Ascending aorta (tissue), 1 donor: ENCODE data around the gene IL18BP. TPM values are rescaled to one million over a fixed set of nuclear protein-coding genes. Genes with fewer than 3 reads are reported as not detected.

Experiments
- total RNA-seq: library from RNA; depleted of rRNA; stranded (reverse); fragments of >200 nt; gene quantifications from one replicate; pipeline ENCODE4 v1.1.0, GENCODE V29; 2016

Gene IL18BP
- total RNA-seq, 1 donor from 2014 or later, result 5.0 TPM

Other genes with a start within 250 kb of the IL18BP start
- gene DEFB108B, start 165.7 kb upstream of the IL18BP start, total RNA-seq, result not detected
- not detected for gene DEFB131B, start 120.5 kb upstream of the IL18BP start, total RNA-seq
- not detected for gene XNDC1N, start 70.3 kb upstream of the IL18BP start, total RNA-seq
- gene RNF121, start 69.9 kb upstream of the IL18BP start, total RNA-seq, result 5.0 TPM
- 289 TPM for gene NUMA1, start 81.6 kb downstream of the IL18BP start, total RNA-seq
- gene LRRC51, start 81.9 kb downstream of the IL18BP start, total RNA-seq, result 12.9 TPM
- gene LAMTOR1, start 104.4 kb downstream of the IL18BP start, total RNA-seq, result 148 TPM
- gene TOMT, start 107.0 kb downstream of the IL18BP start, total RNA-seq, result not detected
- not detected for gene ANAPC15, start 113.8 kb downstream of the IL18BP start, total RNA-seq
- gene FOLR3, start 136.8 kb downstream of the IL18BP start, total RNA-seq, result not detected
- not detected for gene FOLR1, start 193.2 kb downstream of the IL18BP start, total RNA-seq
- gene FOLR2, start 217.9 kb downstream of the IL18BP start, total RNA-seq, result 34.5 TPM
- gene INPPL1, start 225.9 kb downstream of the IL18BP start, total RNA-seq, result 76.0 TPM
- not detected for gene PHOX2A, start 245.3 kb downstream of the IL18BP start, total RNA-seq